Measurements from ENCODE around the gene KCNC4. TPM values are rescaled to one million over a fixed set of nuclear protein-coding genes. Genes with fewer than 3 reads are reported as not detected.

KCNC4 gene
- total RNA-seq, 2 donors from 2014 or later: 8.6 to 12.7 TPM

- no peak for ATAC-seq
- H3K4me3 ChIP-seq: peak overlapping the region; percentile 34 to 65
- no peaks in the 10 kb centered on the region for H3K27me3 ChIP-seq
- TF ChIP-seq POLR2A (IDR thresholded peaks at IDR 0.05) (no peak), CTCF (IDR thresholded peaks at IDR 0.05) (no peak)
- WGBS, 2 donors: 22 to 28% methylated on average over 37 to 73 of the region's 81 CpGs
- H3K27ac ChIP-seq: peak overlapping the region in 2 of 4 donors; percentile 89 to 95
- no peaks in the 10 kb centered on the region for H3K36me3 ChIP-seq (replicated peaks in 1 of 2; ENCODE audit: insufficient read depth in 1 of 2, low read depth in 2 of 2)
- DNase-seq: peak in 1 of 4 donors; percentile 17
- intact Hi-C loops (cut with DNase I): no loop called here
- peaks cover 75% of the 10 kb centered on the region for H3K4me1 ChIP-seq
- H3K9me3 ChIP-seq: no peaks in the 10 kb centered on the region
Observed at GRCh38 chr1:110211496-110212168, 1.5 kb downstream of the KCNC4 start.

GRCh38 chr1:110212169-110213142, 2.3 kb downstream of the KCNC4 start:
- Histone ChIP-seq H3K36me3 (replicated peaks in 1 of 2; ENCODE audit: insufficient read depth in 1 of 2, low read depth in 2 of 2) (no peaks in the 10 kb centered on the region), H3K4me3 (no peak overlapping the region), H3K27me3 (no peaks in the 10 kb centered on the region), H3K4me1 (peaks cover 75% of the 10 kb centered on the region), H3K27ac (peak overlapping the region in 1 of 4 donors; percentile 4), H3K9me3 (no peaks in the 10 kb centered on the region)
- intact Hi-C loops (cut with DNase I): no loop called here
- DNase-seq (peak in 2 of 4 donors; percentile 17 to 36), ATAC-seq (no peak)
- no peak for TF ChIP-seq POLR2A (IDR thresholded peaks at IDR 0.05)
- no peak for TF ChIP-seq CTCF (IDR thresholded peaks at IDR 0.05)
- 60 to 73% methylated on average over 16 to 20 of the region's 20 CpGs for WGBS, 2 donors

GRCh38 chr1:110213143-110213540, 3.0 kb downstream of the KCNC4 start:
- peaks cover 71% of the 10 kb centered on the region for H3K4me1 ChIP-seq
- H3K4me3 ChIP-seq: no peak overlapping the region
- H3K27me3 ChIP-seq: no peaks in the 10 kb centered on the region
- DNase-seq: no peak
- WGBS, 2 donors: 67 to 75% methylated on average over 2 of the region's 2 CpGs
- H3K9me3 ChIP-seq: no peaks in the 10 kb centered on the region
- no peak for ATAC-seq
- intact Hi-C loops (cut with DNase I): no loop called here
- no peak for TF ChIP-seq POLR2A (IDR thresholded peaks at IDR 0.05)
- TF ChIP-seq CTCF (IDR thresholded peaks at IDR 0.05): no peak
- peak overlapping the region in 3 of 4 donors; percentile 52 to 84 (median 68) for H3K27ac ChIP-seq
- H3K36me3 ChIP-seq (replicated peaks in 1 of 2; ENCODE audit: insufficient read depth in 1 of 2, low read depth in 2 of 2): no peaks in the 10 kb centered on the region

GRCh38 chr1:110214454-110215404, 4.6 kb downstream of the KCNC4 start:
- H3K4me3 ChIP-seq: no peak overlapping the region
- WGBS, 2 donors: 52 to 62% methylated on average over 12 to 16 of the region's 16 CpGs
- TF ChIP-seq CTCF (IDR thresholded peaks at IDR 0.05): peak in 1 of 7 experiments; percentile 10
- TF ChIP-seq POLR2A (IDR thresholded peaks at IDR 0.05): no peak

More at GRCh38 chr1:110214454-110215404, 4.6 kb downstream of the KCNC4 start:
- peak; percentile 28 for ATAC-seq
- intact Hi-C loops (cut with DNase I): no loop called here
- H3K27ac ChIP-seq: peak overlapping the region; percentile 52 to 84 (median 68)
- H3K4me1 ChIP-seq: peaks cover 60% of the 10 kb centered on the region
- no peaks in the 10 kb centered on the region for H3K36me3 ChIP-seq (replicated peaks in 1 of 2; ENCODE audit: insufficient read depth in 1 of 2, low read depth in 2 of 2)
- DNase-seq: peak; percentile 50 to 77 (median 72)
- H3K9me3 ChIP-seq: no peaks in the 10 kb centered on the region
- no peaks in the 10 kb centered on the region for H3K27me3 ChIP-seq

All from body of pancreas (tissue), 4 donors.